ENCODE data around the gene ADGRL1. TPM values are rescaled to one million over a fixed set of nuclear protein-coding genes. Genes with fewer than 3 reads are reported as not detected.
"Not testable (repeated sequence)": the region's sequence is repeated elsewhere in the genome, so short reads cannot be mapped to it uniquely, and the experiment has no call there.

Gene ADGRL1
- total and polyA plus RNA-seq, 2 donors (not counting 3 experiments of a cell fraction or from before 2014, with no cell fraction given): 7.3 to 8.3 TPM

GRCh38 chr19:14181906-14182305, 24.1 kb downstream of the ADGRL1 start:
- H3K79me2 ChIP-seq (ENCODE audit: control insufficient read depth, insufficient read depth, low read length): no peaks in the 10 kb centered on the region
- FAIRE-seq (no peak), DNase-seq (ENCODE audit: low read depth, low spot score) (no peak)
- no peaks in the 10 kb centered on the region for H3K9me3 ChIP-seq (replicated peaks; ENCODE audit: control insufficient read depth, insufficient read depth, low read length)
- ChIA-PET CTCF (interaction anchor here (1.3 kb wide), 1 partner anchor 10 kb away, joined by 3 read pairs; no protein-coding TSS in a partner anchor), POLR2A (no interaction called here)
- intact Hi-C loops (cut with micrococcal nuclease) (no loop called here), dilution Hi-C loops (cut with MboI; ENCODE audit: extremely low pct_ligation_motif_present, low sequenced_read_pairs) (no loop called here)
- H2AFZ ChIP-seq (ENCODE audit: low read depth, low read length): no peak overlapping the region
- no peak overlapping the region for H3K9ac ChIP-seq (replicated peaks; ENCODE audit: extremely low read depth, insufficient read depth, low read length)
- H3K9me1 ChIP-seq (replicated peaks; ENCODE audit: control insufficient read depth, extremely low read depth, insufficient read depth, low read length): no peaks in the 10 kb centered on the region
- no peak overlapping the region for H3K4me3 ChIP-seq (replicated peaks in 1 of 3; ENCODE audit: insufficient read depth in 1 of 3, low read depth in 1 of 3, low read length in 3 of 3)
- H3K27ac ChIP-seq (ENCODE audit: insufficient read depth, low read depth, low read length): no peak overlapping the region
- no peaks in the 10 kb centered on the region for H3K4me1 ChIP-seq (ENCODE audit: control insufficient read depth, extremely low read depth, insufficient read depth, low read length)
- no peaks in the 10 kb centered on the region for H3K36me3 ChIP-seq (ENCODE audit: control insufficient read depth in 2 of 2, extremely low read depth in 1 of 2, insufficient read depth in 2 of 2, low read length in 2 of 2)
- no TSS peak for BruUV-seq (replicated peaks)
- H3K27me3 ChIP-seq (ENCODE audit: control insufficient read depth in 2 of 2, insufficient read depth in 2 of 2, low read length in 2 of 2): no peaks in the 10 kb centered on the region
- no peak overlapping the region for H3K4me2 ChIP-seq (ENCODE audit: insufficient read depth, low read length)
- no peaks in the 10 kb centered on the region for H4K20me1 ChIP-seq (replicated peaks; ENCODE audit: control insufficient read depth, extremely low read depth, insufficient read depth, low read length)
- TF ChIP-seq FOS (IDR thresholded peaks at IDR 0.05; ENCODE audit: borderline replicate concordance, insufficient read depth, low read length): no peak
- no peak for TF ChIP-seq EZH2 (IDR thresholded peaks at IDR 0.05; ENCODE audit: borderline replicate concordance, low read depth, low read length, severe bottlenecking)
- no peak for TF ChIP-seq MYC (IDR thresholded peaks at IDR 0.05; ENCODE audit: low read depth, low read length)
- no peak for TF ChIP-seq JUN (IDR thresholded peaks at IDR 0.05; ENCODE audit: borderline replicate concordance, insufficient read depth, insufficient read length, low read depth)
- no peak for TF ChIP-seq POLR2AphosphoS5 (IDR thresholded peaks at IDR 0.05; ENCODE audit: insufficient read depth, low read depth, low read length)
- no peak for TF ChIP-seq CTCF (IDR thresholded peaks at IDR 0.05; ENCODE audit: extremely low read depth in 1 of 2, insufficient read depth in 1 of 2, low read depth in 1 of 2, low read length in 2 of 2)
- TF ChIP-seq MAX (IDR thresholded peaks at IDR 0.05; ENCODE audit: insufficient read depth, insufficient read length): no peak
- TF ChIP-seq POLR2A (IDR thresholded peaks at IDR 0.05; ENCODE audit: low read depth, low read length): no peak
- no peak for TF ChIP-seq GATA2 (IDR thresholded peaks at IDR 0.05; ENCODE audit: insufficient read depth, insufficient read length, low read depth, low read length)

GRCh38 chr19:14181199-14181598, 24.8 kb downstream of the ADGRL1 start:
- H3K4me2 ChIP-seq (ENCODE audit: insufficient read depth, low read length); intact Hi-C loops (cut with micrococcal nuclease); H2AFZ ChIP-seq (ENCODE audit: low read depth, low read length); H3K79me2 ChIP-seq (ENCODE audit: control insufficient read depth, insufficient read depth, low read length); H3K27me3 ChIP-seq (ENCODE audit: control insufficient read depth in 2 of 2, insufficient read depth in 2 of 2, low read length in 2 of 2); H3K4me3 ChIP-seq (replicated peaks in 1 of 3; ENCODE audit: insufficient read depth in 1 of 3, low read depth in 1 of 3, low read length in 3 of 3); BruUV-seq (replicated peaks); POLR2A ChIA-PET; DNase-seq (ENCODE audit: low read depth, low spot score); H3K27ac ChIP-seq (ENCODE audit: insufficient read depth, low read depth, low read length); FAIRE-seq; H3K9me3 ChIP-seq (replicated peaks; ENCODE audit: control insufficient read depth, insufficient read depth, low read length); dilution Hi-C loops (cut with MboI; ENCODE audit: extremely low pct_ligation_motif_present, low sequenced_read_pairs); H3K4me1 ChIP-seq (ENCODE audit: control insufficient read depth, extremely low read depth, insufficient read depth, low read length); H3K36me3 ChIP-seq (ENCODE audit: control insufficient read depth in 2 of 2, extremely low read depth in 1 of 2, insufficient read depth in 2 of 2, low read length in 2 of 2); H3K9ac ChIP-seq (replicated peaks; ENCODE audit: extremely low read depth, insufficient read depth, low read length); H3K9me1 ChIP-seq (replicated peaks; ENCODE audit: control insufficient read depth, extremely low read depth, insufficient read depth, low read length); H4K20me1 ChIP-seq (replicated peaks; ENCODE audit: control insufficient read depth, extremely low read depth, insufficient read depth, low read length): not testable (repeated sequence)
- CTCF ChIA-PET: interaction anchor here (1.3 kb wide), 1 partner anchor 9 kb away, joined by 3 read pairs; no protein-coding TSS in a partner anchor
